Measurements from ENCODE around the gene CCNJL.

DNA sequence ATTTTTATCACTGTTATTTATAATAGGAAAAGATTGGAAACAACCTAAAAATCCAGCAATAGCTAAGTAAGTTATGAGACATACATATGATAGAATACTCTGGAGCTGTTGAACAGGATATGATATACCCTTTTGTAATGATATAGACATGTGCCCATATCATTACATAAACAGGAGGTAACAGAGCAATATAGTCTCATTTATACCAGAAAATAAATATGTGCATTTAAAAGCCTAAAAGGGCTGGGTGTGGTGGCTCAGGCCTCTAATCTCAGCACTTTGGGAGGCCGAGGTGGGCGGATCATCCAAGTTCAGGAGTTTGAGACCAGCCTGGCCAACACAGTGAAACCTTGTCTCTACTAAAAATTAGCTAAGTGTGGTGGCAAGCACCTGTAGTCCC, 85.4 kb downstream of the CCNJL start:
- TF ChIP-seq, protein P1, sequence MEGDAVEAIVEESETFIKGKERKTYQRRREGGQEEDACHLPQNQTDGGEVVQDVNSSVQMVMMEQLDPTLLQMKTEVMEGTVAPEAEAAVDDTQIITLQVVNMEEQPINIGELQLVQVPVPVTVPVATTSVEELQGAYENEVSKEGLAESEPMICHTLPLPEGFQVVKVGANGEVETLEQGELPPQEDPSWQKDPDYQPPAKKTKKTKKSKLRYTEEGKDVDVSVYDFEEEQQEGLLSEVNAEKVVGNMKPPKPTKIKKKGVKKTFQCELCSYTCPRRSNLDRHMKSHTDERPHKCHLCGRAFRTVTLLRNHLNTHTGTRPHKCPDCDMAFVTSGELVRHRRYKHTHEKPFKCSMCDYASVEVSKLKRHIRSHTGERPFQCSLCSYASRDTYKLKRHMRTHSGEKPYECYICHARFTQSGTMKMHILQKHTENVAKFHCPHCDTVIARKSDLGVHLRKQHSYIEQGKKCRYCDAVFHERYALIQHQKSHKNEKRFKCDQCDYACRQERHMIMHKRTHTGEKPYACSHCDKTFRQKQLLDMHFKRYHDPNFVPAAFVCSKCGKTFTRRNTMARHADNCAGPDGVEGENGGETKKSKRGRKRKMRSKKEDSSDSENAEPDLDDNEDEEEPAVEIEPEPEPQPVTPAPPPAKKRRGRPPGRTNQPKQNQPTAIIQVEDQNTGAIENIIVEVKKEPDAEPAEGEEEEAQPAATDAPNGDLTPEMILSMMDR (IDR thresholded peaks at IDR 0.05; ENCODE audit: low read depth, low read length, poor library complexity, severe bottlenecking): no peak
- no peak for TF ChIP-seq EZH2phosphoT487 (IDR thresholded peaks at IDR 0.05; ENCODE audit: borderline replicate concordance, low read length)

All from DOHH2 (cell line).